Common myeloid progenitor, CD34-positive (primary cell): ENCODE measurements around the gene NKG7.

Experiments
- CTCF ChIA-PET: fragments of 350-600 bp; sonication (Branson Sonifier 250); formaldehyde crosslinking; loops from one replicate; lab custom pipeline; 2021; ENCODE audit warnings: antibody characterized with exemption; lab: Charles Lee
- POLR2A ChIA-PET: fragments of 350-600 bp; sonication (Branson Sonifier 250); formaldehyde crosslinking; loops from one replicate; lab custom pipeline; 2021; ENCODE audit warnings: antibody characterized with exemption; lab: Charles Lee
- DNase-seq, 3 donors: peaks; one replicate each; pipeline versions ENCODE4 v3.0.0 to v3.0.0-alpha.2; 2013
- H3K27ac ChIP-seq, 2 experiments: 1 replicate in 1 of 2; 2 replicates in 1 of 2; pipeline ENCODE4 v1.7.0; 2013; ENCODE audit warnings: inconsistent platforms in 2 of 2, low read length in 2 of 2, mild to moderate bottlenecking in 2 of 2, low read depth in 1 of 2, moderate library complexity in 1 of 2; ENCODE audit not compliant: severe bottlenecking in 2 of 2, insufficient read depth in 1 of 2, poor library complexity in 1 of 2
- H3K27me3 ChIP-seq, 5 experiments: replicated peaks in 2 of 5; 1 replicate in 3 of 5; 2 replicates in 2 of 5; pipeline versions ENCODE4 v1.6.1 to v1.7.0; 2013; ENCODE audit warnings: low read length in 4 of 5, mild to moderate bottlenecking in 2 of 5, moderate library complexity in 2 of 5, inconsistent platforms in 1 of 5; ENCODE audit not compliant: insufficient read depth in 5 of 5, control insufficient read depth in 4 of 5
- H3K36me3 ChIP-seq, 4 experiments: 1 replicate in 2 of 4; 2 replicates in 2 of 4; pipeline versions ENCODE4 v1.6.1 to v1.7.0; 2013; ENCODE audit warnings: low read length in 3 of 4, control low read depth in 1 of 4, mild to moderate bottlenecking in 1 of 4; ENCODE audit not compliant: control insufficient read depth in 4 of 4, insufficient read depth in 4 of 4
- H3K4me1 ChIP-seq, 4 experiments: 1 replicate in 3 of 4; 2 replicates in 1 of 4; pipeline versions ENCODE4 v1.6.1 to v1.7.1; 2013; ENCODE audit warnings: low read length in 3 of 4, mild to moderate bottlenecking in 3 of 4, control low read depth in 1 of 4, inconsistent platforms in 1 of 4, moderate library complexity in 1 of 4; ENCODE audit not compliant: control insufficient read depth in 4 of 4, insufficient read depth in 4 of 4; ENCODE audit errors: control extremely low read depth in 1 of 4
- H3K4me3 ChIP-seq, 7 experiments: 1 replicate in 4 of 7; 2 replicates in 3 of 7; pipeline versions ENCODE4 v1.5.1 to v1.7.0; 2013; ENCODE audit warnings: mild to moderate bottlenecking in 7 of 7, low read length in 6 of 7, moderate library complexity in 6 of 7, inconsistent platforms in 2 of 7, low read depth in 2 of 7, control low read depth in 1 of 7; ENCODE audit not compliant: insufficient read depth in 4 of 7, control insufficient read depth in 1 of 7; ENCODE audit errors: extremely low read depth in 1 of 7
- H3K9me3 ChIP-seq, 5 experiments: 1 replicate in 4 of 5; 2 replicates in 1 of 5; pipeline versions ENCODE4 v1.6.1 to v1.7.1; 2013; ENCODE audit warnings: low read length in 4 of 5, mild to moderate bottlenecking in 2 of 5, inconsistent platforms in 1 of 5, low read depth in 1 of 5, moderate library complexity in 1 of 5; ENCODE audit not compliant: control insufficient read depth in 4 of 5, insufficient read depth in 2 of 5; ENCODE audit errors: control extremely low read depth in 1 of 5
- WGBS: methylation state at CpG from one replicate; pipeline ENCODE4 v1.1.5; 2013; ENCODE audit not compliant: insufficient coverage; 5-methylcytosine and 5-hydroxymethylcytosine counted together

NKG7 gene

DNA sequence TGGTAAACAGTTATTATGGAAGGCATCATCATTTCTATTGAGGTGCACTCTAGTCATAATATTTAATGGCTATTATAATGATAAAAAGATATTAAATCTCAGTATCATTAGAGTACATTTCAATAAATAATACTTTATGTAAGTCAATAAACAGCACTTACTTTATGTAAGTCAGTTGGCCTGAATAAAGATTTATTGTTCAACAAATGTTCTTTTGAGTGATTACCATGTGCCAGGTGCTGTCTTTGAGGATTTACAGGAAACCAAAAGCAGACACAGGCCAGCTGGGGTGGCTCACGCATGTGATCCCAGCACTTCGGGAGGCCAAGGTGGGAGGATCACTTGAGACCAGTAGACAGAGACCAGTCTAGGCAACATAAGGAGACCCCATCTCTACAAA, 5.0 kb upstream of the NKG7 start:
- CTCF ChIA-PET: interaction anchor here (0.5 to 1.1 kb wide), 3 partner anchors 11 to 61 kb away, joined by 3 to 4 read pairs (median 3); no protein-coding TSS in a partner anchor
- no peaks in the 10 kb centered on the region for H3K36me3 ChIP-seq
- peaks cover 5 to 49% (median 37%) of the 10 kb centered on the region in 4 experiments for H3K4me1 ChIP-seq
- H3K27me3 ChIP-seq: no peaks in the 10 kb centered on the region
- no peak overlapping the region for H3K27ac ChIP-seq
- WGBS: 100% methylated on average over 2 of the region's 2 CpGs
- POLR2A ChIA-PET: no interaction called here
- peaks cover 0 to 4% (median 0%) of the 10 kb centered on the region in 5 experiments for H3K9me3 ChIP-seq
- no peak for DNase-seq
- no peak overlapping the region for H3K4me3 ChIP-seq

DNA sequence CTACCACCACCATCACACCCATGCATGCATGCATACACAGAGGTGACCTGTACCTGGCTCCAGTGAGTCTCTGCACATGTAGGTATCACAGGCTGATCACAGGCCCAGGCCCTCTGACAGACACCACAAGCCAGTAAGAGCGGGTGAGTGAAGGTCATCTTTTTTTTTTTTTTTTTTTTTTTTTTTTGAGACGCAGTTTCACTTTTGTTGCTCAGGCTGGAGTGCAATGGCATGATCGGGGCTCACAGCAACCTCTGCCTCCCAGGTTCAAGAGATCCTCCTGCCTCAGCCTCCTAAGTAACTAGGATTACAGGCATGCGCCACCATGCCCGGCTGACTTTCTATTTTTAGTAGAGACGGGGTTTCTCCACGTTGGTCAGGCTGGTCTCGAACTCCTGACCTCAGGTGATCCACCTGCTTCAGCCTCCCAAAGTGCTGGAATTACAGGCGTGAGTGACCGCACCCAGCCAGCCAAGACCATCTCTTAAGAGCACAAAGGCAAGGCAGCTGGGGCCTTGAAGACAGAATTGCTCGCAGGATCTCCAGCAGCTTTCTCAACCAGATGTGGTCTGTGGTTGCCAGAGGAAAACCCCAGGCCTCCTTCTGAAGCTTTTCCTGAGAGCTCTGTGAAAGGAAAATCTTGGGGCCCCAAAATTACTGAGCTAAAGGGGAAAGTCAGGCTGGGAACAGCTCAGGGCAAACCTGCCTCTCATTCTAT, 3.2 kb upstream of the NKG7 start:
- peak in 2 of 3 donors; percentile 67 to 74 for DNase-seq
- Histone ChIP-seq H3K36me3 (no peaks in the 10 kb centered on the region), H3K9me3 (no peaks in the 10 kb centered on the region), H3K27ac (no peak overlapping the region), H3K4me1 (peaks cover 6 to 67% (median 53%) of the 10 kb centered on the region in 4 experiments), H3K27me3 (no peaks in the 10 kb centered on the region), H3K4me3 (peak overlapping the region in 3 of 7 experiments; percentile 6 to 32 (median 7))
- CTCF ChIA-PET: interaction anchor here (1.0 to 1.8 kb wide), 2 partner anchors 12 to 22 kb away, joined by 3 to 6 read pairs; no protein-coding TSS in a partner anchor
- POLR2A ChIA-PET: no interaction called here
- WGBS: 13% methylated on average over 4 of the region's 11 CpGs

DNA sequence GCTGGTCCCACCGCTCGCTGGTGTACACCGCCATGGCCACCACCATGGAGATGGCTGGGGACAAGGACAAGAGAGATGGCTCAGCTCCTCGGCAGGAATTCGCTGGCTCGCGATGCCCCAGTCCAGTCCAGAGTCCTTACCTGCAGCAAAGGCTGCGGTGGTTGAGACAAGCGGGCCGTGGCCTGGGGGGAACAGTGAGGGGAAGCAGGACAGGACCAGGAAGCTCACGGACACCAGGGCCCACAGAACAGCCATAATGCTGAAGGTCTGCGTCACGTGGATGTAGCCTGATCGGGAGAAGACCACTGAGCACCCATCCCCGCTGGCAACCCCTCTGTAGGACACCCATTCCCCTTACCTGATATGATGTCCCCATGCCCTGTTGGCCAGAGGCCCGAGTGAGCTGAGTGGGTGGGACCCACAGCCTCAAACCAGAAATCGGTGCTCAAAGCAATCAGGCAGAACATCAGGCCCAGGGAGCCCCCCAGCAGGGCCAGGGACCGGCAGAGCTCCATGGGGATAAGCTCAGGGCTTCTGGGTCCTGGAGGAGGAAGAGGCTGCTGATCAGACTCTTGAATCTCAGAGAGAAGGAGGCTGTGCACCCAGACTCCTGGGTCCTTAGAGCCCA, 319 bp downstream of the NKG7 start:
- Histone ChIP-seq H3K27ac (peak overlapping the region; percentile 19 to 39), H3K9me3 (no peaks in the 10 kb centered on the region), H3K36me3 (no peaks in the 10 kb centered on the region), H3K4me1 (peaks cover 6 to 94% (median 70%) of the 10 kb centered on the region in 4 experiments), H3K4me3 (peak overlapping the region in 6 of 7 experiments; percentile 0 to 68 (median 37)), H3K27me3 (no peaks in the 10 kb centered on the region)
- CTCF ChIA-PET: interaction anchor here (1.0 to 1.8 kb wide), 4 partner anchors 9 to 49 kb away, joined by 3 to 8 read pairs (median 4); no protein-coding TSS in a partner anchor
- DNase-seq: no peak
- WGBS: 90% methylated on average over 13 of the region's 18 CpGs
- POLR2A ChIA-PET: interaction anchor here (0.8 kb wide), 1 partner anchor 36 kb away, joined by 3 read pairs; no protein-coding TSS in a partner anchor

DNA sequence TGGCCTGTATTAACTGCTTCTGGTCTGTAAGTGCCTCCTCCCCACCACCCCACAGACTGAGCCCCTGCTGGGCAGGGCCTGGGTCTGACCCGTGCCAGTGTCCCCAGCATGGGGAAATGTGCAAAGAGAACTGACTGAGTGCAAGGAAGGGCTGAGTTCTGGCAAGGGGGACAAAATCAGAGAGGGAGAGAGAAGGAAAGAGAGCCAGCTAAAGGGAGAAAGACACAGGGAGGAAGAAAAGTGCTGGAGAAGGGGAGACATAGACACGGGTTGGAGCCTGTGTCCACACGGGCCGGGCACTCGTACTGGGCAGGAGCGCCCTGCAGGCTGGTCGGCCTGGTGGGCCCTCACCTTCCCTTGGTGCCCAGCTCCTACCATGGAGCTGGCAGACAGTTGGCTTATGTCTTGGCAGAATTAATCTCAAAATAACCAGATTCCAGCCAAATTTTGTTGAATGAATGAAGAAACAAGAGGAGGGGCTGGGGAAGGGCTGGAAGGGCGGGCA, 1.2 kb downstream of the NKG7 start:
- no peaks in the 10 kb centered on the region for H3K36me3 ChIP-seq
- WGBS: 81% methylated on average over 7 of the region's 8 CpGs
- H3K4me3 ChIP-seq: peak overlapping the region in 1 of 7 experiments; percentile 68
- no peak for DNase-seq
- POLR2A ChIA-PET: no interaction called here
- CTCF ChIA-PET: interaction anchor here (1.1 kb wide), 1 partner anchor 31 kb away, joined by 4 read pairs; no protein-coding TSS in a partner anchor
- H3K4me1 ChIP-seq: peaks cover 4 to 92% (median 68%) of the 10 kb centered on the region in 4 experiments
- no peaks in the 10 kb centered on the region for H3K27me3 ChIP-seq
- no peak overlapping the region for H3K27ac ChIP-seq
- H3K9me3 ChIP-seq: no peaks in the 10 kb centered on the region

DNA sequence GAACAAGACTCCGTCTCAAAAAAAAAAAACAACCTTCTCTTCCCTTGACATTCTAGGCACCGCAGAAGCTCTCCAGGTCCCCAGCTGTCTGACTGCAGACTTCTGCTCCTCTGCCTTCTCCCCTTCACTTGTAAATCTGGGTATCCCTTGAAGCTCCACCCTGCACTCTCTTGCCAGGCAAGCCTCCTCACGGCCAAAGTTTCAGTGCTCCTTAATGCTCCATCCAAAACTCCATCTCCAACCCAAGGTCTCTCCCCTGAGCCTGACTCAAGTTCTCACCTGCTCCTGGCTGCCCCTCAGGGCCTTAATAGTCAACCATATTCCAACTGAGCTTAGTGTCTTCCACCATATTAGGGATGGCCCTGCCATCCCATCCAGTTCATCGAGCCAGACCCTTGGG, 2.2 kb downstream of the NKG7 start:
- DNase-seq: no peak
- Histone ChIP-seq H3K27ac (no peak overlapping the region), H3K9me3 (no peaks in the 10 kb centered on the region), H3K4me1 (peaks cover 3 to 91% (median 66%) of the 10 kb centered on the region in 4 experiments), H3K4me3 (peak overlapping the region in 1 of 7 experiments; percentile 68), H3K27me3 (no peaks in the 10 kb centered on the region), H3K36me3 (no peaks in the 10 kb centered on the region)
- WGBS: 97% methylated on average over 4 of the region's 4 CpGs
- ChIA-PET POLR2A (no interaction called here), CTCF (interaction anchor here (1.1 kb wide), 1 partner anchor 30 kb away, joined by 4 read pairs; no protein-coding TSS in a partner anchor)

DNA sequence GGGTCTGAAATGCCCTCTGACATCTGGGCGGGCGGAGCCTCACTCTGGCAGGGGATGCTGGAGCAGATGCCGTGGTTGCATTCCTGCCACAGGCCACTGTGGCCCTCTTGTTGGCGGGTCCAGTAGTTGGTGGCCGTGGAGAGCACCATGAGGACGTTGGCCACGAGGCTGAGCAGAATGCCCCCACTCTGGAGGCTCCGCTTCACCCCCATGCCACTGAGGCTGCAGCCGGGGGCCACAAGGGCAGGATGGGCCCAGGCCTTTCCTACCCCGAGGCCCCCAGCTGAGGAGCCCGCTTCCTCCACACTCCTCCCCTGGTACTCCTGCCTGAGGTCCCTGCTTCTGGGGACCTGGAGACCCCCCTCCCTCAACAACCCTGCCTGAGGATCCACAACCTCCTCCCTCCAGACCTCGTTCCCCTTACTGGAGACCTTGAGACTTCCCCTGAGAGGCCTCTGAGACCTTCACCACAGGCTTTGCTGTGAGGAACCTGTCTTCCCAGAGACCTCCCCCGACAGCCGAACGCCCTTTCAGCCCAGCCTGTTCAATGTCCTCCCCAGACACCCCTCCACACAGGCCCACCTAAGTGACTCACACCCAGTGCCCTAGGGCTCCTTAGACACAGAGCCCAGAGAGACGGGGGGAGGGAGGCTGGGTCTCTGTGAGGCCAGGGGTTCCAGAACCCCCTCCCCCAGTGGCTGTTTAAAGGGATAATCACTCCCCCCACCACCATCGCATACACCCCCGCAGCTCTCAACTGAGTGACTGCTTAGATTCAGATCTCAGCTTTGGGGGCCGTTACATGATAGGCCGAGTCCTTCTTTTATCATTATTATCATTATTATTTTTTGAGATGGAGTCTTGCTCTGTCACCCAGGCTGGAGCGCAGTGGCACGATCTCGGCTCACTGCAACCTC, 3.8 kb downstream of the NKG7 start, which contains the start of gene CLDND2:
Gene CLDND2, minus strand, starts transcription at position 638 of the 917 bp plus-strand sequence. Its CDS starts 426 bp downstream, at position 212.
- 18% methylated on average over 12 of the region's 23 CpGs for WGBS
- H3K4me1 ChIP-seq: peaks cover 2 to 82% (median 71%) of the 10 kb centered on the region in 4 experiments
- H3K9me3 ChIP-seq: no peaks in the 10 kb centered on the region
- H3K27me3 ChIP-seq: no peaks in the 10 kb centered on the region
- DNase-seq: peak in 2 of 3 donors; percentile 78
- CTCF ChIA-PET: interaction anchor here (1.0 to 1.5 kb wide), 3 partner anchors 12 to 52 kb away, joined by 3 to 4 read pairs (median 3); no protein-coding TSS in a partner anchor
- POLR2A ChIA-PET: interaction anchor here (0.8 kb wide), 1 partner anchor 8 kb away, joined by 3 read pairs; no protein-coding TSS in a partner anchor
- H3K4me3 ChIP-seq: peak within 1 kb of the TSS; percentile 71 to 97 (median 79)
- no peaks in the 10 kb centered on the region for H3K36me3 ChIP-seq
- peak within 1 kb of the TSS in 1 of 2 experiments; percentile 75 for H3K27ac ChIP-seq
